Measurements from ENCODE around the gene TEF. TPM values are rescaled to one million over a fixed set of nuclear protein-coding genes. Genes with fewer than 3 reads are reported as not detected.
"Not testable (repeated sequence)": the region's sequence is repeated elsewhere in the genome, so short reads cannot be mapped to it uniquely, and the experiment has no call there.

Gene TEF
- total RNA-seq, 1 experiment from 2014 or later: 3.9 TPM

DNA sequence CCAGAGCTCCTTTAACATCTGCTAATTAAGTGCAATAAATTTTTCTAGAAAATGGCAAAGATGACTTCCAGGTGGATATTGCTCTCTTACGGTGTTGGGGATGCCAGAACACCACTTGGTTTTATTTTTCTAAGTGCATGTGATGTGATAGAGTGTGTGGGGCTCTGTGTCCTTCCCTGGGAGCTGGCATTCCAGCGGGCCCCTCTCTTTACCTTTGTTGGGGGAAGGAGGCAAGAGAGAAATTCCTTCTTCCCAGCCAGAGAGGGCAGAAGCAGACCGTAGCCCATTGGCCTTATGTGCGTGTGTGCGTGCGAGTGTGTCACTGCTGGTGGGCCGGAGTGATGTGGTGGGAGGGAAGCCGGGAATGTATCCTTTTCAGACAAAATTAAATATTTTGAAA is 17.2 kb downstream of the TEF start:
- H3K27ac ChIP-seq (ENCODE audit: low read depth, low read length, poor library complexity, severe bottlenecking): no peak overlapping the region
- no peaks in the 10 kb centered on the region for H3K9me3 ChIP-seq (ENCODE audit: low read depth, low read length, poor library complexity, severe bottlenecking)
- TF ChIP-seq CTCF (conservative IDR thresholded peaks at IDR 0.05; ENCODE audit: low read depth, low read length) (no peak), EZH2 (IDR thresholded peaks at IDR 0.05; ENCODE audit: borderline replicate concordance, low read depth, low read length, poor library complexity, severe bottlenecking) (no peak)
- no peak for DNase-seq (ENCODE audit: low spot score)
- no peak overlapping the region for H3K4me3 ChIP-seq (ENCODE audit: low read depth, low read length, poor library complexity, severe bottlenecking)
- H3K4me1 ChIP-seq (ENCODE audit: insufficient read depth, low read length, poor library complexity, severe bottlenecking): peaks cover 29% of the 10 kb centered on the region
- intact Hi-C loops (cut with micrococcal nuclease; ENCODE audit: unreplicated experiment): no loop called here
- no TSS peak for BruUV-seq (replicated peaks)
- ChIA-PET POLR2A (ENCODE audit: low non-redundant PET) (no interaction called here), CTCF (no interaction called here)
- peaks cover 26% of the 10 kb centered on the region for H3K36me3 ChIP-seq (ENCODE audit: insufficient read depth, low read length, poor library complexity, severe bottlenecking)
- H3K27me3 ChIP-seq (replicated peaks; ENCODE audit: insufficient read depth, low read depth, low read length, poor library complexity): no peaks in the 10 kb centered on the region

GRCh38 chr22:41401781-41402648 is 20.3 kb downstream of the TEF start:
- DNase-seq (ENCODE audit: low spot score): peak; percentile 94
- no peaks in the 10 kb centered on the region for H3K27me3 ChIP-seq (replicated peaks; ENCODE audit: insufficient read depth, low read depth, low read length, poor library complexity)
- peaks cover 22% of the 10 kb centered on the region for H3K4me1 ChIP-seq (ENCODE audit: insufficient read depth, low read length, poor library complexity, severe bottlenecking)
- intact Hi-C loops (cut with micrococcal nuclease; ENCODE audit: unreplicated experiment): loop anchor here (1.0 to 5.0 kb wide), 3 partner anchors 115 to 195 kb away; no protein-coding TSS in a partner anchor
- H3K36me3 ChIP-seq (ENCODE audit: insufficient read depth, low read length, poor library complexity, severe bottlenecking): peaks cover under 1% of the 10 kb centered on the region
- H3K4me3 ChIP-seq (ENCODE audit: low read depth, low read length, poor library complexity, severe bottlenecking): no peak overlapping the region
- H3K9me3 ChIP-seq (ENCODE audit: low read depth, low read length, poor library complexity, severe bottlenecking): no peaks in the 10 kb centered on the region
- BruUV-seq (replicated peaks): TSS peak; percentile 98
- CTCF ChIA-PET: interaction anchor here (0.5 to 1.5 kb wide), 4 partner anchors 115 to 525 kb away, joined by 4 to 6 read pairs (median 4); no protein-coding TSS in a partner anchor
- peak overlapping the region; percentile 94 for H3K27ac ChIP-seq (ENCODE audit: low read depth, low read length, poor library complexity, severe bottlenecking)
- TF ChIP-seq EZH2 (IDR thresholded peaks at IDR 0.05; ENCODE audit: borderline replicate concordance, low read depth, low read length, poor library complexity, severe bottlenecking) (no peak), CTCF (conservative IDR thresholded peaks at IDR 0.05; ENCODE audit: low read depth, low read length) (no peak)
- POLR2A ChIA-PET (ENCODE audit: low non-redundant PET): interaction anchor here (0.6 kb wide), 1 partner anchor 67 kb away, joined by 4 read pairs; the partner anchor contains the start of genes ACO2 and PHF5A

DNA sequence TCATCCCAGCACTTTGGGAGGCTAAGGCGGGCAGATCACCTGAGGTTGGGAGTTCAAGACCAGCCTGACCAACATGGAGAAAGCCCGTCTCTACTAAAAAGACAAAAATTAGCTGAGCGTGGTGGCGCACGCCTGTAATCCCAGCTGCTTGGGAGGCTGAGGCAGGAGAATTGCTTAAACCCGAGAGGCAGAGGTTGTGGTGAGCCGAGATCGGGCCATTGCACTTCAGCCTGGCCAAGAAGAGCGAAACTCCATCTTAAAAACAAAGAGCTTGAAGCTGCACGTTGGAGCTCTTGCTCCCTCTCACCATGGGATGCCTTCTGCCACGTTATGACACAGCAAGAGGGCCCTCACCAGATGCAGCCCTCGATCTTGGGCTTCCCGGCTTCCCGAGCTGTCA is 21.1 kb downstream of the TEF start:
- not testable (repeated sequence) for H3K27me3 ChIP-seq (replicated peaks; ENCODE audit: insufficient read depth, low read depth, low read length, poor library complexity); H3K36me3 ChIP-seq (ENCODE audit: insufficient read depth, low read length, poor library complexity, severe bottlenecking); H3K4me3 ChIP-seq (ENCODE audit: low read depth, low read length, poor library complexity, severe bottlenecking); DNase-seq (ENCODE audit: low spot score); BruUV-seq (replicated peaks); H3K9me3 ChIP-seq (ENCODE audit: low read depth, low read length, poor library complexity, severe bottlenecking)
- POLR2A ChIA-PET (ENCODE audit: low non-redundant PET): interaction anchor here (0.6 kb wide), 1 partner anchor 66 kb away, joined by 4 read pairs; the partner anchor contains the start of genes ACO2 and PHF5A
- H3K27ac ChIP-seq (ENCODE audit: low read depth, low read length, poor library complexity, severe bottlenecking): peak overlapping the region; percentile 94
- intact Hi-C loops (cut with micrococcal nuclease; ENCODE audit: unreplicated experiment): loop anchor here (1.0 to 5.0 kb wide), 3 partner anchors 114 to 194 kb away; no protein-coding TSS in a partner anchor
- peaks cover 22% of the 10 kb centered on the region for H3K4me1 ChIP-seq (ENCODE audit: insufficient read depth, low read length, poor library complexity, severe bottlenecking)
- CTCF ChIA-PET: interaction anchor here (0.5 to 1.5 kb wide), 6 partner anchors 99 to 524 kb away, joined by 3 to 6 read pairs (median 4); no protein-coding TSS in a partner anchor
